Right ventricle myocardium inferior (tissue), 1 donor: Measurements from ENCODE around the gene P2RX2. TPM values are rescaled to one million over a fixed set of nuclear protein-coding genes. Genes with fewer than 3 reads are reported as not detected.

Source experiments
- ATAC-seq: fragments of 200-7000 bp; cut with Tn5 transposase; one replicate; pipeline ENCODE4 v1.9.1; 2020; ENCODE audit warnings: mild to moderate bottlenecking, moderate library complexity
- DNase-seq: peaks from one replicate; pipeline ENCODE4 v3.0.0; 2021; ENCODE audit errors: missing footprints
- intact Hi-C: fragments of 100-400 bp; cut with DNase I; formaldehyde crosslinking; loops from one replicate; pipeline ENCODE4 v1.11.0; 2022
- microRNA-seq: library from miRNA; unstranded; fragments of <30 nt; microRNA quantifications from one replicate; pipeline ENCODE4 v1.2.0, GENCODE V29; 2020
- total RNA-seq: library from RNA; stranded (reverse); fragmentation: NEBNext Ultra II Directional; extraction: Animal tissue kit (Norgen Biotek cat#: 25700); gene quantifications from one replicate; pipeline ENCODE4 v1.2.1, GENCODE V29; 2021
- donor health status: DM: no; HTN: yes; CAD: no; lungs with severe emphysema.

Gene P2RX2
- total RNA-seq, 1 donor from 2014 or later = not detected

- intact Hi-C loops = no loop called here
- DNase-seq (no peak), ATAC-seq (no peak)
These were observed 46.5 kb downstream of the P2RX2 start for GRCh38 chr12:132665149-132665491.

DNA sequence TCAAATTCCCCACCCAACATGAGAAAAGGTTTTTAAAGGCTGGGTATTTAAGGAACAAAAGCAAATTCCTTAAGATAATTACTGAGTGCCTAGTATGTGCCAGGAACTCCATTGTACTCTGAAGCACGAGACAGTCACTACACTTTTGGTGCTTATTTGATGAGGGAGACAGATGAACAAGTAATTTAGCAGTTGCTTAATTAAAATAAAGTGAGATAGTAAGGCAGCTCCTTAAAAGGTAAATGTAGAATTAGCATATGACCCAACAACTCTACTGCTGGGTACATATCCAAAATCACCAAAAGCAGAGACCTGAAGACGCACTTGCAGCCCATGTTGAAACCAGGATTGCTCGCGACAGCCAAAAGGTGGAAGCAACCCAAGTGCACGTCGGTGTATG is 47.2 kb downstream of the P2RX2 start:
- ATAC-seq = no peak

DNA sequence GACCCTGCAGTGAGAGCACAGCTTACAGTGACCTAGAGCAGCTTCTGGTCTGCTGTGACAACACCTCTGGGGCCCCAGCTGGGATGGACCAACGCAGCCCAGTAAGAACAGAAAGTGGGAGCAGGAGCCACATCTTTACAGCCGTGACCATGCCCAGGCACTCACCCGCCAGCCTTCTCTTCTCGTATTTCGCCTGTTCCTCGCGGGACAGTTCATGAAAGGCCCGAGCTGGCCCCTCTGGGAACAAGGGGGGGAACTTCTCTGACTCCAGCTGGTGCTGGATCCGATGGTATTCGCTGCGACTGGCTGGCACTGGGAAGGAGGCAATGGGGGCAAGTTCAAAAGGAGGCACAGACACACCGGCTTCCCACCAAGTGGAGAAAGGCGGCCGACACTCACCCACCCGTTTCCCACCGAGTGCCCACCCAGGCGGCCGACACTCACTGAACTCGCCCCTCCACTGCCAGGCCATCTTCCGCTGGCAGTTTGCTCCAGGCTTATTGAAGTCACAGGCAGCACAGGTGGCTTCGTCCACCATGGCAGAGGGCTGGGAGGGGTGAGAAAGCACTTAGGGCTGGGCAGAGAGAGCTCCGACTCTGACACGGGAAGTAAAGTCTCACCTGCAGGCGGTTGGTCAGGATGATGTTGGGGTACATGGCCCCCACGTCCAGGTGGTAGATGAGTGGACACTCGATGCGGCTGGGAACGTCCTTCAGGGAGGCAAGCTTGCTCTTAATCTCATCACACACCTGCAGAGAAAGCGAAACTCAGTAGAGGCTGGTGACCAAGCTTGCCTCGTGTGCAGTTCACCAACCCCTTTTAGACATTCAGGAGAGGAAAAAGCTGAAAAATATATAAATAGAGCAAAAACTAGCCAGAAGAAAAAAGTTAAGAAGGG is 49.9 kb downstream of the P2RX2 start:
- DNase-seq = no peak
- intact Hi-C loops = no loop called here
- ATAC-seq = no peak

More for the DNA sequence above, 47.2 kb downstream of the P2RX2 start:
- intact Hi-C loops = no loop called here
- DNase-seq = no peak

DNA sequence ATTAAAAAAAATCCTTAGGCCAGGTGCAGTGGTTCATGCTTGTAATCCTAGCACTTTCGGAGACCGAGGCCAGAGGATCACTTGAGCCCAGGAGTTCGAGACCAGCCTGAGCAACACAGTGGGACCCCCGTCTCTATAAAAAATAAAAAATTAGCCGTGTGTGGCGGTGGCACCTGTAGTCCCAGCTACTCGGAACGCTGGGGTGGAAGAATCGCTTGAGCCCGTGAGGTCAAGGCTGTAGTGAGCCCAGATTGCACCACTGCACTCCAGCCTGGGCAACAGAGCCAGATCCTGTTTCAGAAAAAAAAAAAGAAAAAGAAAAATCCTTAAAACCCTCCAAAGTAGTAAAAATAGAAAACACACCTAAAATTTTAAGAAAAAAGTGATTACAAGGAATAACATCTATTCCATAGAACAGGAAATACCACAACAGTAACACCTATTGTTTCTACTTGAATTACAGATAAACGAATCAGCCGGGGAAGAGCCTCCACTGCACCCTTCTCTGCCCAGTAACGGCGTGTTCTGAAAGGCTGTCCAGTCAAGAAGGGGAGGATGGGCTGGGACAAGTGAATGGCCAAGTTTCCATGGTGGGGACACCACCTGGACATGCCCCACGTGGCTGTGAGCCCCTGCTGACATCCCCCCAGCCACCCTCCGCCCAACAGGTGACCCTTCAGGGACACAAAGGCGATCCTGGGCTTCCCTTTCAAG is 50.7 kb downstream of the P2RX2 start:
- intact Hi-C loops = no loop called here
- DNase-seq (no peak), ATAC-seq (no peak)

Small RNA genes within 50 kb of the gene (microRNA-seq; reads per million reads assigned to microRNA genes)
- gene MIR6763 = not detected

Other genes starting within 250 kb of the P2RX2 start
- gene FBRSL1, start 128.6 kb upstream of the P2RX2 start, total RNA-seq = 51.9 TPM
- not detected for gene LRCOL1, start 8.2 kb upstream of the P2RX2 start, total RNA-seq
- 12.1 TPM for gene POLE, start 68.6 kb downstream of the P2RX2 start, total RNA-seq
- 62.5 TPM for gene PXMP2, start 68.8 kb downstream of the P2RX2 start, total RNA-seq
- 34.1 TPM for gene PGAM5, start 92.1 kb downstream of the P2RX2 start, total RNA-seq
- gene ANKLE2, start 143.1 kb downstream of the P2RX2 start, total RNA-seq = 24.9 TPM
- gene GOLGA3, start 210.1 kb downstream of the P2RX2 start, total RNA-seq = 26.5 TPM